Measurements from ENCODE around the gene RPL13.

- TF ChIP-seq, protein P1, sequence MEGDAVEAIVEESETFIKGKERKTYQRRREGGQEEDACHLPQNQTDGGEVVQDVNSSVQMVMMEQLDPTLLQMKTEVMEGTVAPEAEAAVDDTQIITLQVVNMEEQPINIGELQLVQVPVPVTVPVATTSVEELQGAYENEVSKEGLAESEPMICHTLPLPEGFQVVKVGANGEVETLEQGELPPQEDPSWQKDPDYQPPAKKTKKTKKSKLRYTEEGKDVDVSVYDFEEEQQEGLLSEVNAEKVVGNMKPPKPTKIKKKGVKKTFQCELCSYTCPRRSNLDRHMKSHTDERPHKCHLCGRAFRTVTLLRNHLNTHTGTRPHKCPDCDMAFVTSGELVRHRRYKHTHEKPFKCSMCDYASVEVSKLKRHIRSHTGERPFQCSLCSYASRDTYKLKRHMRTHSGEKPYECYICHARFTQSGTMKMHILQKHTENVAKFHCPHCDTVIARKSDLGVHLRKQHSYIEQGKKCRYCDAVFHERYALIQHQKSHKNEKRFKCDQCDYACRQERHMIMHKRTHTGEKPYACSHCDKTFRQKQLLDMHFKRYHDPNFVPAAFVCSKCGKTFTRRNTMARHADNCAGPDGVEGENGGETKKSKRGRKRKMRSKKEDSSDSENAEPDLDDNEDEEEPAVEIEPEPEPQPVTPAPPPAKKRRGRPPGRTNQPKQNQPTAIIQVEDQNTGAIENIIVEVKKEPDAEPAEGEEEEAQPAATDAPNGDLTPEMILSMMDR (IDR thresholded peaks at IDR 0.05) = no peak
- no peak for TF ChIP-seq POLR2A (IDR thresholded peaks at IDR 0.05)
Measured at GRCh38 chr16:89541792-89542191, 18.7 kb upstream of the RPL13 start.

Data from esophagus squamous epithelium (tissue), 4 donors.